Breast epithelium (tissue), 3 donors: Measurements from ENCODE around the gene SLC2A13.

Experiments
- POLR2A ChIP-seq: fragments of 450-650 bp; IDR thresholded peaks from one replicate; pipeline ENCODE4 v1.6.1; 2016; ENCODE audit warnings: antibody characterized with exemption, mild to moderate bottlenecking, moderate library complexity
- POLR2AphosphoS5 ChIP-seq, 3 donors: sonication (generic); formaldehyde crosslinking; IDR thresholded peaks; one replicate each; pipeline ENCODE4 v1.6.1; 2017; ENCODE audit warnings: antibody characterized with exemption in 3 of 3
- TF ChIP-seq, protein P1 (sequence below), 3 donors: fragments of 450-650 bp; IDR thresholded peaks; one replicate each; pipeline ENCODE4 v1.5.1; 2016 to 2017; ENCODE audit warnings: antibody characterized with exemption in 3 of 3, mild to moderate bottlenecking in 3 of 3, moderate library complexity in 3 of 3

DNA sequence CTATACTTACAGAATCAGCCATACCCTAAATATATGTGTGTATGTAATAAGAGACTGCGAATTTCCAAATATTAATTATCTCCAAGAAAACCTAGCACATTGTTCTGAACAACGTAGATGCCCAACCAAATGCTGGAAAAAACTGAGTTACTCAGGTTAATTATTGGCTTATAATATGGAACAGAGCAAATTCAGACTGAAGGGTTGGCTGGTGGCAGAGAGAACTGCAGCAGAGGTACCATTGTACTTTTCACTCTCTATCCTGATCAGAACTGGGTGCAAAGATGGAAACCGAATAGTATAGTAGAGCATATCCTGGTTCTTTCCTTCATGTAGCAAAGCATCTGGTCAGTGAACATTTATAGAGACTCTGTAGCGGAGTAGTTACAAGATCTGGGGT is 185.7 kb downstream of the SLC2A13 start:
- TF ChIP-seq POLR2A (no peak), POLR2AphosphoS5 (IDR thresholded peaks at IDR 0.05) (no peak)
- TF ChIP-seq, protein P1, sequence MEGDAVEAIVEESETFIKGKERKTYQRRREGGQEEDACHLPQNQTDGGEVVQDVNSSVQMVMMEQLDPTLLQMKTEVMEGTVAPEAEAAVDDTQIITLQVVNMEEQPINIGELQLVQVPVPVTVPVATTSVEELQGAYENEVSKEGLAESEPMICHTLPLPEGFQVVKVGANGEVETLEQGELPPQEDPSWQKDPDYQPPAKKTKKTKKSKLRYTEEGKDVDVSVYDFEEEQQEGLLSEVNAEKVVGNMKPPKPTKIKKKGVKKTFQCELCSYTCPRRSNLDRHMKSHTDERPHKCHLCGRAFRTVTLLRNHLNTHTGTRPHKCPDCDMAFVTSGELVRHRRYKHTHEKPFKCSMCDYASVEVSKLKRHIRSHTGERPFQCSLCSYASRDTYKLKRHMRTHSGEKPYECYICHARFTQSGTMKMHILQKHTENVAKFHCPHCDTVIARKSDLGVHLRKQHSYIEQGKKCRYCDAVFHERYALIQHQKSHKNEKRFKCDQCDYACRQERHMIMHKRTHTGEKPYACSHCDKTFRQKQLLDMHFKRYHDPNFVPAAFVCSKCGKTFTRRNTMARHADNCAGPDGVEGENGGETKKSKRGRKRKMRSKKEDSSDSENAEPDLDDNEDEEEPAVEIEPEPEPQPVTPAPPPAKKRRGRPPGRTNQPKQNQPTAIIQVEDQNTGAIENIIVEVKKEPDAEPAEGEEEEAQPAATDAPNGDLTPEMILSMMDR (IDR thresholded peaks at IDR 0.05) = no peak
